OCI-LY1 (cell line): Measurements from ENCODE around the gene DYSF.

Source experiments
- EZH2 ChIP-seq: fragments of 200-600 bp; sonication (generic), shearing (Covaris generic); IDR thresholded peaks from 2 replicates; pipeline ENCODE4 v1.8.0; 2017; ENCODE audit warnings: borderline replicate concordance, mixed run types, mild to moderate bottlenecking, antibody characterized with exemption, low read length, moderate library complexity, mixed read lengths
- TF ChIP-seq, protein P1 (sequence below): fragments of 200-600 bp; sonication (generic), shearing (Covaris generic); IDR thresholded peaks from 2 replicates; pipeline ENCODE4 v1.5.1; 2017; ENCODE audit warnings: mild to moderate bottlenecking, antibody characterized with exemption, low read length, moderate library complexity, mixed read lengths

DNA sequence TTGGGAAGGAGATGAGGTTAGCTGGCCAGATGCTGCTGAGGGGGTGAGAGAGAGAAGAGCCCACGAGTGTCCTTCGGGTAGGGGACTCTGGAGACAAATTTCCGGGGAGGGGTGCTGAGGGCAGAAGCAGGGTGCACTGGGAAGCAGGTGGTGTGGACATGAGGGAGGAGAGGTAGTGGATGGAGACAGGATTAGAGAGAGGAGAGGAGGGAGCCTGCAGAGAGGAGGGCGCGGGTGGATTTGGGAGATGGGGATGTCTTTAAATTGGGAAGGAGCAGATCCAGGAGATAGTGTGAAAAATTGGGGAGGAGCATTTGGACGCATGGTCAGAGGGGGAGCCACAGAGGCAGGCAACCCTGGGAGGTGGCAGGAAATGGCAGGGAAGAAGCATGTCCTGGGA is 154.7 kb downstream of the DYSF start:
- TF ChIP-seq, protein P1, sequence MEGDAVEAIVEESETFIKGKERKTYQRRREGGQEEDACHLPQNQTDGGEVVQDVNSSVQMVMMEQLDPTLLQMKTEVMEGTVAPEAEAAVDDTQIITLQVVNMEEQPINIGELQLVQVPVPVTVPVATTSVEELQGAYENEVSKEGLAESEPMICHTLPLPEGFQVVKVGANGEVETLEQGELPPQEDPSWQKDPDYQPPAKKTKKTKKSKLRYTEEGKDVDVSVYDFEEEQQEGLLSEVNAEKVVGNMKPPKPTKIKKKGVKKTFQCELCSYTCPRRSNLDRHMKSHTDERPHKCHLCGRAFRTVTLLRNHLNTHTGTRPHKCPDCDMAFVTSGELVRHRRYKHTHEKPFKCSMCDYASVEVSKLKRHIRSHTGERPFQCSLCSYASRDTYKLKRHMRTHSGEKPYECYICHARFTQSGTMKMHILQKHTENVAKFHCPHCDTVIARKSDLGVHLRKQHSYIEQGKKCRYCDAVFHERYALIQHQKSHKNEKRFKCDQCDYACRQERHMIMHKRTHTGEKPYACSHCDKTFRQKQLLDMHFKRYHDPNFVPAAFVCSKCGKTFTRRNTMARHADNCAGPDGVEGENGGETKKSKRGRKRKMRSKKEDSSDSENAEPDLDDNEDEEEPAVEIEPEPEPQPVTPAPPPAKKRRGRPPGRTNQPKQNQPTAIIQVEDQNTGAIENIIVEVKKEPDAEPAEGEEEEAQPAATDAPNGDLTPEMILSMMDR: no peak
- no peak for TF ChIP-seq EZH2
